Stimulated activated CD4-positive, alpha-beta T cell treated with anti-CD3 and anti-CD28 coated beads, Interleukin-1b, Interleukin-23, amount 100 ng/mL, for 1 hour (primary cell): Measurements from ENCODE around the gene GABRR2.
"Not testable (repeated sequence)": the region's sequence is repeated elsewhere in the genome, so short reads cannot be mapped to it uniquely, and the experiment has no call there.

Source experiments
- DNase-seq, 2 donors: peaks; one replicate each; pipeline ENCODE4 v3.0.0-alpha.2; 2020; ENCODE audit warnings: low read depth in 2 of 2

GABRR2 gene

DNA sequence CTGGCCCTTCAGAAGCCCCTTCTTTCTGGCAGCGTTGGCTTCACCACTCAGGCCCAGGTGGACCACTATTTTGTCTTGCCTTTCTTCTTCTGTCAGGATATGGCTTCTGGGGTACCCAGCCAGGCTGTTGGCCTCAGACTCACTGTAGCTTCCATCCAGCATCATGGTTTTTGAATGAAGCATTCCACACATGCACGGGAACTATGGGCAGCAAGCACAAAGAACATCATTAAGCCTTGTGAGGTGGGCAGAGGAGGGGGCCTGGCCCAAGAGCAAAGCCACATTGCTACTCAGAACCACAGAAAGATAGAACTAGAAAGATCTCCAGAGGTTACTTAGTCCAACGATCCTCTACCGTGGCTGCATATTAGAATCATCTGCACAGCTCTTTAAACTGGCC lies 57.3 kb downstream of the GABRR2 start:
- DNase-seq, result no peak

GRCh38 chr6:89257346-89257745 lies 57.8 kb downstream of the GABRR2 start:
- DNase-seq, result no peak

DNA sequence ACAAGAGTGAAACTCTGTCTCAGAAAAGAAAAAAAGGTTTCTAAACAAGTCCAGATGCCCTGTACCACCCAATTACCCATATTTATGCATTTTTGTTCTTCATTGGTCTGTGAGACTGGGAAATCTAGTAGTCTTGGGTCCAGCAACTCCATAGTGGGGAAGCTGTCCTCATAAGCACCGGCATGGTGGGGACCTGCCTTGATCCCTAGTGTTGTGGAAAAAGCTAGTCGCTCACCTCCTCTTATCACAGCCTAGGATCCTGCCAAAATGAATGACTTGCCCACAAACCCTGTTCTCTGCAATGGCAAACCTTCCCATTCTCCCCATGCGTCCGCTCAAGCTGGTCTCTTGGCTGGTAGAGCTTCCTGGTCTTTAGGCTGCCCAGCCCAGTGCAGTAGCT lies 59.7 kb downstream of the GABRR2 start:
- DNase-seq, result no peak

- DNase-seq, result no peak
These were observed 60.5 kb downstream of the GABRR2 start for GRCh38 chr6:89254569-89254968.

DNA sequence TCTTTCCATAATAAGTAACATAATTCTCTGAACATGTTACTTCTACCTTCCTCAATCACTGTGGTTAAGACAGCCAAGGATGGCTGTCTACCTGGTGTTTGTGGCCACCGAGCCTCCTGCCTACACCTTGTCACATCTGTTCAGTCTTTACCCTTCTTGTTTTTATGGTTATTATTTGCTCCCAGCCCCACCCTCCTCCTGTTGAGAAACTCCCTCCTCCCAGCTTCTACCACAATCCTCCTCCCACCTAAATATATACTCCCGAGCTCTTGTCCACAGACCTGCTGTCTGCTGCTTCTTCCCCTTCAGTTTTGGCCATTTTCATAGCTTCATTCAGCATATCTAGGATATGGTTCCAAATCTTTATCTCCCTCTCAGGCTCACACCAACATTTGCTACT lies 62.2 kb downstream of the GABRR2 start:
- DNase-seq, result no peak

GRCh38 chr6:89251976-89252375 lies 63.1 kb downstream of the GABRR2 start:
- no peak for DNase-seq

DNA sequence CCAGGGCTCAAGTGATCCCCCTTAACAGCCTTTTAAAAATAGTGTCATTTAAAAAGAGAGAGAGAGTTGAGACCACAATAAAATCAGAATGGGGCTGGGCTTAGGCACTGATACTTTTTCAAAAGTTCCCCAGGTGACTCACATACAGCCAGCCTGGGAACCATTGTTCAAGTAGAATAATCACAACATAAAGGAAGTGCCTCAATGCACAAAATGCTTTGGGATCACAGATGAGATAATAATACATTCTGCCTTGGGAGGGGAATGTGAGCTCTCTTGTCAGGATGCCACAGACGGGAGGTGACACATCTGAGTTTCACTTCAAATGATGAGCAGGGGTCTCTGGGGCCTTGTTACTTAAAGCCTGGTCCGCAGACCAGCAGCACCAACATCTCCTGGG lies 63.9 kb downstream of the GABRR2 start:
- no peak for DNase-seq

DNA sequence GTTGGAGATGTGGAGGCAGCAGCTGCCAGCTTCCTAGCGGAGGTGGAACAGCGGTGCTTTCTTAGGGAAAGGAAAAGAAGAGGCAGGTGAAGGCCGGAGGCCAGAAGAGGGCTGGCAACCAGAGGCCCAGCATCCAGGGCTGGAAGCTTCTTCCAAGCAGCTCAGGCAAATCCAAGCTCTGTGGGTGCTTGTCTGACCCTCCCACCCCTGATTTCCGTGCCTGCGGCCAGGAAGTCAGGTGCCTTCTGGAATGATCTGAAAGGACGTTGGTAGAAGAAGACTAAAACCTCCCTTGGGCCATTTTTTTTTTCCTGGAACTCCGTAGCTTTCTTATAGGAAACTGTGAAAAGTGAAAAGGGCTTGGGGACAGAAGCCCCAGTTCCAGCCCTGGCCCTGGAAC lies 64.9 kb downstream of the GABRR2 start:
- DNase-seq, result no peak

GRCh38 chr6:89244241-89244985 lies 70.7 kb downstream of the GABRR2 start:
- no peak for DNase-seq

DNA sequence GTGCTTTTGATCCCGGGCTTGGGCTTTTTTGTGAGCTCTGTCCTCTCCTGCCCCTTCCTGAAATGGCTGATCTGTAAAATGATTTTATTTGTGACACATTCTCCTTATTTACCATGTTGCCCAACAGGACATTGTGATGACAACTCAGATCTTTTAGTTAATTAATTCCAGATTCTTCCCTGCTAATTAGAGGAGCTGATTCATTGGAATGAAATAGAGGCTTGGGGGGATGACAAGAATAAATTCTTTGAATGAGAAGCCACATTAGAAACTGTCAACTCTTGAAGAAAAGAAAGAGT lies 71.8 kb downstream of the GABRR2 start:
- DNase-seq, result no peak

DNA sequence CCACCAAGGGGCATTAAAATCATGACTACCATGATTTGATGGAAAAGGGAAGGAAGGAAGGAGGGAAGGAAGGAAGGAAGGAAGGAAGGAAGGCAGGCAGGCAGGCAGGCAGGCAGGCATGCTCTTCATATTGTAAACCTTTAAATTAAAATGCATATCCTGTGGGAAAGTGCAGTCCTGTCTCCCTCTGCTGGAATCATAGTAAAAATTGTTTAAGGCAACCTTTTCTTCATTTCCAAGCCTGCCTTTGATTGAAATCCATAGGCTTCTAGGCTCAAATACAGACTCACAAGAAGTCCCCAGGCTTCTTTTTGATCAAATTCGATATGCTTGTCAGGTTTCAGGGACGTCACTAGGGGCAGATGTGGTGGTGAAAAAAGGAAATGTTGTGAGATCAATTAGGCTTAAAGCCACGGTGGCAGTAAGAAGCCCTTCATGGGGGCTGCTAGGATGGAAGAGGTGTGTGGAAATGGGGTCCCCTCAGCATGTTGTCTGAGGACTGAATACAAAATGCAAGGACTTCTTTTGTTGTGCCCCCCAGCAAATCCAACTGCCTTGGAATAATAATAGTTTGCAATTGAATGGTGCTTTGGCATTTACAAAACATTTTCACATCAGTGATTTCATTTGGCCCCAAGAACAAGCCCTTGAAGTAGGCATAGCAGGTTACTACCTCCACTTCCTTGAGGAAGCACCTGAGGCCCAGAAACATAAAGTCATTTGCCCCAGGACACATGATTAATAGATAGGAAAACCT lies 72.3 kb downstream of the GABRR2 start:
- no peak for DNase-seq

- no peak for DNase-seq
These were observed 75.8 kb downstream of the GABRR2 start for GRCh38 chr6:89239338-89239737.

DNA sequence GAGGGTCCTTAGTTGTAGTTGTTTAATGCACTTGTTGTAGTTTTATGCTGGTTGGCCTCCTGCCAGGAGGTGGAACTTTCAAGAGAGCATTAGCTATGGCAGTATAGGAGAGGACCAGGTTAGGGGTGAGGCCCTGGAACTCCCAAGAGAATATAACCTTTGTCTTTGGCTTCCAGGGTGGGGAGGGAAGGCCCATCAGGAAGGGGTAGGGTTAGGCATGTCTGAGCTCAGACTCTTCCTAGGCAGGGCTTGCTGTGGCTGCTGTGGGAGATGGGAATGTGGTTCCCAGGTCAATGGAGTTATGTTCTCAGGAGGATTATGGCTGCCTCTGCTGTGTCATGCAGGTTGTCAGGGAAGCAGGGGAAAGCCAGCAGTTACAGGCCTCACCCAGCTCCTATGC lies 77.9 kb downstream of the GABRR2 start:
- DNase-seq, result no peak

DNA sequence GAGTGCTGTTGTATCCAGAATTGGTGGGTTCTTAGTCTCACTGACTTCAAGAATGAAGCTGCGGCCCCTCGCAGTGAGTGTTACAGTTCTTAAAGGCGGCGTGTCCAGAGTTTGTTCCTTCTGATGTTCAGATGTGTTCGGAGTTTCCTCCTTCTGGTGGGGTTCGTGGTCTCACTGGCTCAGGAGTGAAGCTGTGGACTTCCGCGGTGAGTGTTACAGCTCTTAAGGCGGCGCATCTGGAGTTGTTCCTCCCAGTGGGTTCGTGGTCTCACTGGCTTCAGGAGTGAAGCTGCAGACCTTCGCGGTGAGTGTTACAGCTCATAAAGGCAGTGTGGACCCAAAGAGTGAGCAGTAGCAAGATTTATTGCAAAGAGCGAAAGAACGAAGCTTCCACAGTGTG lies 81.5 kb downstream of the GABRR2 start:
- DNase-seq, result not testable (repeated sequence)

GRCh38 chr6:89222712-89223039 lies 92.4 kb downstream of the GABRR2 start:
- no peak for DNase-seq

DNA sequence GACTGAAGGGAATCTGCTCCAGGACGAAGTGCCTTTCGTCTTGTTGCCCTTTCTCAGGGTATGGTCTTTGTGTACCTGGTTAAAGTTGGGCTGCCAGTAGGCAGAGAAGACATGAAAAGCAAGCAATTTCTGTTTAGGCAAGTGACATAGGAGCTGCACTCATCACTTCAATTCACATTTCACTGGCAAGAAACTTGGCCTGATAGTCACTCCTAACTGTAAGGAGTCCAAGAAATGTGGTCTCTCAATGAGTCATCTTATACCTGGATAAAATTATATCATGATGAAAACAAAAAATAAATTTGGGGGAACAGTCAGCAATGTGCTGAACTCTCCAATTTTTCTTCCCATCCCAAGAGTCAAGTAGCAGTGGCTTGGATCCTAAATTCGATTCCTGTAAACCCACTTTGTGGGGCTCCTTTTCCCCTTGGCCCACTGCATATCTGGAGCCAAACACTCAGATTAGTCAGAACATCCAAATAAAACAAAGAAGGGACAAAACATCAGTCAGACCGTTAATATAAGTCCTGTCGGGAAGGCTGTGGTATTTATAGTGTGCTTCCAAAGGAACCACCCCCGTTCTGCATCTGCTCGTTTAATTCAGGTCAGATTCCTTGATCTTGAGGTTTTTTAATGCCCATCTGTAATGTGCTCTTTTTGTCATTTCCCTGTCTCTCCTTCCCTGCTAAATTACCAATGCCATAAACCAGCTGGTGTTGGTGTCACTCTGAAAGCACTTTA lies 93.0 kb downstream of the GABRR2 start:
- DNase-seq, result no peak

DNA sequence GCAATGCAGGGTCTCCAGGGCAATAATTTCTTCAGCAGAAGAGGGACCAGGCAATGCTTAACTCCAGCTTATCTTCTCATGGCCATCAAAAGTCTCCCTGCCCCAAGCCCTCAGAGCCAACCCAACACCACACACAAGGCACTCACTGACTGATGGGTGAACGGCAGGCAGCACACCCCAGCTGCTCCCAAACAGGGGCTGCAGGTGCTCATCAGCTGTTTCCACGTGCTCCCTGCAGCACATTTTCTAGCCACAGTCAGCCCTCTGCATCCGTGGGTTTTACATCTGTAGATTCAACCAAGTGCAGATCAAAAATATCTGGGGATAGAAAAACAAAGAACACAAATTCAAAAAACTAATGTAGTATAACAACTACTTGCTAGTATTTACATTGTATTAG lies 94.0 kb downstream of the GABRR2 start:
- DNase-seq, result no peak

DNA sequence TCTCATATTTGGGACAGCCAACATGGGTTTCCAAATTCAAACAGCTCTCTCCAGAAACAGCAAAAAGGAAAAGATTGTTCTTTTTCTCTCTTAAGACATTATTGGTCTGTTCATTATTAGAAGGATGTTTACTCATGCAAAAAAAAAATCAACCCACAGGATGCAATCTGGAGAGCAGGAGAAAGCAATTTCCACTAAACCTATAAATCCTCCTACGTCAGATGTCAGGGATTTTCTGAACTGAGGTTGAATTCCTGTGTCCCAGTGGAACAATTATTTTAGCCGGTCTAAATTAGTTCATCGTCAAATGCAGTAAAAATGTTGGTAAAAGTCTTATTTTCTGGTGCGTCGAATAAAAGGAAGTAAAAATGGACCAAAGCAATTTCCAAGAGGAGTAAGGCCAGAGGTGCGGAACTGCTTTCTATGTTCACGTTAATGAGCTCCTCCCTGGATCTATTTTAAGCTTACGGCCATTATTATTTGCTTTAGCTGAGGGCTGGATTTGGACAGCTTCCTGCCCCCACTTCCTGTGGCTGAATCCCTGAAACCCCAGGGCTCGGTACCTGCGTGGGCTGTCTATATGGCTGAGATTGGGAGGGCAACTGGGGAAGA lies 97.7 kb downstream of the GABRR2 start, which contains the start of gene GABRR1:
Gene GABRR1 (minus strand): TSS at position 60 of the 612 bp plus-strand sequence. CDS start 36 bp downstream, at position 24.
- no peak for DNase-seq

DNA sequence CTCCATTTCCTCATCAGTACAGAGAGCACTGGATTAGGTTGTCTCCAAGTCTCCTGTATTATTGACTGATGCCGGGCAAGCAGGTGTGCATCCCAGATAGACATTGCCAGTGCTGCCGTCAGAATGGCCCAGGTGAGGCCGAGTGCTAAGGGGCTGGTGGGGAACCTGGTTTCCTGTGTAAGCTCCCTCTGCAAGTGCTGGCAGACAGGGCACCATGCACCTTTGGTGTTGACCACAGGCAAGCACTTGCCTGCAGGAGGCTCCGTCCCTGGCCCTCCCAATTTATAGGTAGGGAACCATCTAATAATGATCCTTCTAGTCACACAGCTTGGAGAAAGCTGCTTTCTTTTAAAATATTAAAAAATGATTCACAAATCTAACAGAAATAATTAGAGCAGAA lies 98.7 kb downstream of the GABRR2 start:
- no peak for DNase-seq

DNA sequence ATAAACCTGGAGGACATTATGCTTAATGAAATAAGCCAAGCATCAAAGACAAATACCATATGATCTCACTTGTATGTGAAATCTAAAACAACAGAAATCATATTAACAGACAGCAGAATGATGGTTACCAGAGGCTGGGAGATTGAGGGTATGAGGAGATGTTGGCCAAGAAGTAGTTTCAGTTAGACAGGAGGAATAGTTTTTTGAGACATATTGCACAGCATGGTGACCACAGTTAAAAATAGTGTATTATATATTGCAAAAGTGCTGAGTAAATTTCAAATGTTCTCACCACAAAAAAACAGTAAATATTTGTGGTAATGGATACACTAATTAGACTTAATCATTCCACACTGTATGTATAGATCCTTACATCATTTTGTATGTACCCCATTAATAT lies 99.7 kb downstream of the GABRR2 start:
- DNase-seq, result no peak

- DNase-seq, result no peak
These were observed 100.9 kb downstream of the GABRR2 start for GRCh38 chr6:89214197-89214596.

DNA sequence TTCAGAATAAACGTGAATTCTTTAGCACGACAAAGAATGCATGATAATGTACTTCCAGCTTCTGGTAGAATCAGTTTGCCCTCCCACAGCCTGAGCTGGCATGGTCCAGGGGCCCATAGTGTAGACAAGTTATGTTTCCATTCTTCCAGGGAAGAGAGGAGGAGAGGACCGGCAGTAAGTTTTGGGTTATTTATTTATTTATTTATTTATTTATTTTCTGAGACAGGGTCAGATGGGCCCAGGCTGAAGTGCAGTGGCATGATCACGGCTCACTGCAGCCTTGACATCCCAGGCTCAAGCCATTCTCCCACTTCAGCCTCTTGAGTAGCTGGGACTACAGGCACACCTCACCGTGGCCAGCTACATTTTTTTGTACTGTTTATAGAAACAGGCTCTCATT lies 102.6 kb downstream of the GABRR2 start:
- no peak for DNase-seq

GRCh38 chr6:89209457-89209856 lies 105.6 kb downstream of the GABRR2 start:
- DNase-seq, result no peak
